C4-2B (cell line): ENCODE results near the gene RNPEPL1.

Source experiments
- ZFX ChIP-seq: fragments of 450-650 bp; IDR thresholded peaks from 2 replicates; pipeline ENCODE4 v1.6.1; 2017
- TF ChIP-seq, protein P1 (sequence below): fragments of 450-650 bp; conservative IDR thresholded peaks from 2 replicates; pipeline ENCODE4 v1.5.1; 2017; ENCODE audit warnings: mild to moderate bottlenecking

DNA sequence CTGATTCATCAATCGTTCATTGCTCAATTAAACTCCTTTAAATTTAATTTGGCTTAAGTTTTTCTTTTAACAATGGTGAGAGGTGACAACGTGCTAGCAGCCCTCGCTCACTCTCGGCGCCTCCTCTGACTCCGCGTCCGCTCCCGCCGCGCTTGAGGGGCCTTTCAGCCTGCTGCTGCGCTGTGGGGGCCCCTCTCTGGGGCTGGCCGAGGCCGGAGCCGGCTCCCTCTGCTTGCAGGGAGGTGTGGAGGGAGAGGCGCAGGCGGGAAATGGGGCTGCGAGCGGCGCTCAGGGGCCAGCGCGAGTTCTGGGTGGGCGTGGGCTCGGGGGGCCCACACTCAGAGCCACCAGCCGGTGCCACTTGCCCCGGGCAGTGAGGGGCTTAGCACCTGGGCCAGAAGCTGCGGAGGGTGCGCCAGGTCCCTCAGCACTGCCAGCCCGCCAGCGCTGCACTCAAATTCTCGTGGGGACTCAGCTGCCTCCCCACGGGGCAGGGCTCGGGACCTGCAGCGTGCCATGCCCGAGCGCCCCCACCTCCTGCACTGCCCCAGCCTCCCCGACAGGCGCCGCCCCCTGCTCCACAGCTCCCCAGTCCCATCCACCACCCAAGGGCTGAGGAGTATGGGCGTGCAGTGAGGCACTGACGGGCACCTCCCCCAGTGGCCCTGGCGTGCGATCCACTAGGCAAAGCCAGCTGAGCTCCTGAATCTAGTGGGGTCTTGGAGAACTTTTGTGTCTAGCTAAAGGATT lies 30.1 kb upstream of the RNPEPL1 start:
- no peak for TF ChIP-seq ZFX
- TF ChIP-seq, protein P1, sequence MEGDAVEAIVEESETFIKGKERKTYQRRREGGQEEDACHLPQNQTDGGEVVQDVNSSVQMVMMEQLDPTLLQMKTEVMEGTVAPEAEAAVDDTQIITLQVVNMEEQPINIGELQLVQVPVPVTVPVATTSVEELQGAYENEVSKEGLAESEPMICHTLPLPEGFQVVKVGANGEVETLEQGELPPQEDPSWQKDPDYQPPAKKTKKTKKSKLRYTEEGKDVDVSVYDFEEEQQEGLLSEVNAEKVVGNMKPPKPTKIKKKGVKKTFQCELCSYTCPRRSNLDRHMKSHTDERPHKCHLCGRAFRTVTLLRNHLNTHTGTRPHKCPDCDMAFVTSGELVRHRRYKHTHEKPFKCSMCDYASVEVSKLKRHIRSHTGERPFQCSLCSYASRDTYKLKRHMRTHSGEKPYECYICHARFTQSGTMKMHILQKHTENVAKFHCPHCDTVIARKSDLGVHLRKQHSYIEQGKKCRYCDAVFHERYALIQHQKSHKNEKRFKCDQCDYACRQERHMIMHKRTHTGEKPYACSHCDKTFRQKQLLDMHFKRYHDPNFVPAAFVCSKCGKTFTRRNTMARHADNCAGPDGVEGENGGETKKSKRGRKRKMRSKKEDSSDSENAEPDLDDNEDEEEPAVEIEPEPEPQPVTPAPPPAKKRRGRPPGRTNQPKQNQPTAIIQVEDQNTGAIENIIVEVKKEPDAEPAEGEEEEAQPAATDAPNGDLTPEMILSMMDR = no peak
